HG03439 (cell line): ENCODE results near the gene CADM2.

ENCODE experiments used
- ATAC-seq: cut with Tn5 transposase; IDR thresholded peaks from one replicate; pipeline ENCODE4 v1.9.1; 2021; ENCODE audit warnings: mild to moderate bottlenecking, moderate library complexity; ENCODE audit not compliant: unreplicated experiment

Gene CADM2

DNA sequence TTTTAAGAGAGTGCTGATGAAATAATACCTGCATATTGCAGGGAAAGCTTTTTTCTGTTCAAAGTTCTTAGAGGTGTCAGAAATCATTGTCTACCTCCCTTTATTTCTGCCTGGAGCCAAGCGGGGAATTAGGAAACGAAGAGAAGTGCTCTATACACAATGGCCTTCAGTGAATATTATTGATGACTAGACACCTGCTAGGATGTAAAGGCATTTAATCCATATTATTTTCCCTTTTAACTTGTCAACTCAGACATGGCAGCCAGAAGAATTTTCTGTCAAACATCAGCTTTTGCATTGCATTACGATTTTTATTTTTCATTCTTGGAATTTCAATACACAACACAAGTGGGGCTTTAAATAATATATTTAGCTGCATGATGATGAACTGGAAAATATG lies 24.7 kb downstream of the CADM2 start:
- no peak for ATAC-seq

DNA sequence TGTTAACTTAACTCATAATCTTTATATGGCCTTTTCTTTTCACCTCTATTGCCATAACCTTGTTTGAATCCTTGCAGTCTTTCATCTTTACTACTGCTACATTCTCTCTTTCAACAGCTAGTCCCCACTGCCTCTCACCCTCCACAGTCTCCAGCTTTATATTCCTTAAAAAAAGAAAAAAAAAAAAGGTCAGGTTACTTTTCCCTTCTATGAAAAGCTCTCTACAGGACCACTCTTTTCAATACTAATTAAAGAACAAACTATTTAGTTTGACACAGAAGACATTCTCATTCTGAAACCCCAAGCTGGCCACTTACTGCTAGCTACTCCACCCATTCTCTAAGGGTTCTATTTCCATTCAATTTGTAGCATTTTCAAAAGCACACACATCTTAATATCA lies 25.6 kb downstream of the CADM2 start:
- ATAC-seq: no peak

DNA sequence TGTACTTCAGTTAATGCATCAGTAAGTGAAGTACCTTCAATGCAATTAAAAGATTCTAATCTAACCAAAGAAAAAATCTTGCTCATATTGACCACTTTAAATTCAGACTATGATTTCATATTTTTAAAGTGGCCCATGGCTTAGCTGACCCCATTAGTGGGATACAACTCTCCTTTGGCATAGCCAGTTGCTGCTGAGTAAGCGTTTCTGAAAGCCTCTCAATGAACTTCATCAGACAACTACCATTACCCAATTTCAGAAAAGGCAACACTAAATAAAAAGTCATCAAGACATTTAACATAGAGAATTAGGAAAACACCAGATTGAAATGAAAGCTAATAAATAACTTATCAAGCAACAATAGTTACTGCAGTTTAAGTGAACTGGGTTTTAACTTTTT lies 27.0 kb downstream of the CADM2 start:
- ATAC-seq: no peak

DNA sequence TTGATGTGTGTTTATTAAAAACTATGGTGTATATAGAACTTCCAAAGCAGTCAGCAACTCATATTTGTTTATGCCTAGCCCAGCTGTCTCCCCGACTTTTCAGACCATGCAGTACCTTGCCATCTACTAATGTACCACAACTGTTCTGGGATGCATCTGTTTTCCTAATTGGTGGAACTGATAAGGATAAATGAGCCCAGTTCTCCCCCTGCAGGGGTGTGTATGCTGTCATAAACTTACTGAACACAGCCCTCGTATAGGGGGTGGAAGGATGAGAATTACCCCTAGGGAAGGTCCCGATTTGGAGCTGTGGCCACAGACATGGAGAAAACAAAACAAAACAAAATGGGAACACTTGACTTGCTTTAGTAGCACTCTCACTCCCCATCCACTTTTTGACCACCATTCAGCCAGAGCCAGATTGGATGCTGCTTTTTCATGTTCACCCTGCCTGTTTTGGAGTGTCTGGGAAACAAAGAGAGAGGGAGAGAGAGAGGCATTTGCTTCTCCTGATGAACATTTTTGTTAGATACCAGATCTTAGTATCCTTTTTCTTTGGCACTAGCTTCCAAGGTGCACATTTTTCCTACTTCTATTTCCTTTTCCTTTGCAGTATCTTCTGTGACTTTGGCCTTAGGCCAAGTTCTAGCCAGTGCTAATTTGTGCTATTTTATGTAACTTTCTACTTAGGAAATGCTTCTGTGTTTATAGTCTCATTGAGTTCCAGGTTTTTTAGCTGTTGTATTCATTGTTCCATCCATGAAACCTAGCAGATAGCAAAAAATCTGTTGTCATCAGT lies 29.1 kb downstream of the CADM2 start:
- no peak for ATAC-seq

GRCh38 chr3:84989102-84989501 lies 30.3 kb downstream of the CADM2 start:
- ATAC-seq: no peak

DNA sequence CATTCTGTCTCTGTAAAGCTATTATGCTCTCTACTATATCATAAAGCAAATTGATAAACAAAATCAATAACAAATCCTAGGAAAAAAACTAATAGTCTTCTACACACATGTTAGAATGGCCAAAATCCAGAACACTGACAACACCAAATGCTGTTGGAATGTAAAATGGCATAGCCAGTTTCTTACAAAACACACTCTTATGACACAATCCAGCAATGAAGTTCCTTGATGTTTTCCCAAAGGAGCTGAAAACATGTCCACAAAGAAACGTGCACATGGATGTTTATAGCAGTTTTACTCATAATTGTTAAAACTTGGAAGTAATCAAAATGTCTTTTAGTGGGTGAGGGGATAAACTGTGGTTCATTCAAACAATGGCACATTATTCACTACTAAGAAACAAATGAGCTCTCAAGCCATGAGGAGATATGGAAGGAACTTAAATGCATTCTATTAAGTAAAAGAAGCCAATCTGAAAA lies 32.7 kb downstream of the CADM2 start:
- no peak for ATAC-seq

GRCh38 chr3:84993956-84994355 lies 35.2 kb downstream of the CADM2 start:
- no peak for ATAC-seq

- no peak for ATAC-seq
Observed at GRCh38 chr3:84998545-84998944, 39.8 kb downstream of the CADM2 start.

DNA sequence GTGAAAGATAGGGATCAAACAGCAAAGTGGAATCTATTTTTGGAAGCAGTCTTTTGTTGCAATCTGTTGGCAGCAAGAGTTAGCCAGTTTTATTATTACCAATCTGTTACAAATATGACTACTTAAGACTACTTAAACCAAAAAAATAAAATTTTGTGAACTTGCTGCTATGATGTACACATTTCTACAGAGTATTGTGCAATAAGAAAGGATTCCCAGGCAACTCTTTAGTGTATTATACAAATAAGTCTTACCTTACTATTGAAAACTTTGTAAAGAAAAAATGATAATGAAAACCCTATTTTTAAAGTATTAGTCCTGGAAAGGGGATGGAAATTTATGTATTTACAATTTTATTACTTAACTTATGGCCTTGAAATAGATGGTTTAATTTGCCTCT lies 44.7 kb downstream of the CADM2 start:
- ATAC-seq: no peak

- no peak for ATAC-seq
Observed at GRCh38 chr3:85004147-85004546, 45.4 kb downstream of the CADM2 start.

- no peak for ATAC-seq
Observed at GRCh38 chr3:85005946-85006345, 47.2 kb downstream of the CADM2 start.

- ATAC-seq: no peak
Observed at GRCh38 chr3:85007195-85008094, 48.7 kb downstream of the CADM2 start.

GRCh38 chr3:85020828-85021227 lies 62.0 kb downstream of the CADM2 start:
- no peak for ATAC-seq

GRCh38 chr3:85030052-85030451 lies 71.3 kb downstream of the CADM2 start:
- no peak for ATAC-seq

GRCh38 chr3:85037203-85037602 lies 78.4 kb downstream of the CADM2 start:
- ATAC-seq: no peak

- no peak for ATAC-seq
Observed at GRCh38 chr3:85041001-85041400, 82.2 kb downstream of the CADM2 start.

DNA sequence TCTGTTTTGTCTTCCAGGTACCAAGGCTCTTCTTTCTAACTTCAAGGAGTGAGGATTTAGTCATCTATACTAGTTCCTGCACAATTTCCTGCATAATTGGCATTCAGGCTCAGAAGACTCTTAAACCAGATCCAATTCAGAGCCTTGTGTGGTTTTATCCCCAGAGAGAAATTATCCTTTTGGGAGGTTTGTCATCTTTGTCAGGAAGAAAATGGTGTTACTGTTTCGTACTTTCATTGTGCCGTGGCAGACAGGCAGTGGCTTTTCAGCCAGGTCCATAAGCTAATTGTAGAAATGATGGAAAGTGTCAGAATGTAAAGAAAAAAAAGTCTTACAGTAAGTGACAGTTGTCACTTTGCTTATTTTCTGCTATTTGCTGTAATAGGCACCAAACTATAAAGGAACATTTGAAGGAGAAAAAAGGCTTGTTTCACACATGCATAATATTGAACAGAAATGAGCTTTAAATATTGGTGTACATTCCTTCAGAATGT lies 82.8 kb downstream of the CADM2 start:
- no peak for ATAC-seq

- no peak for ATAC-seq
Observed at GRCh38 chr3:85050821-85051220, 92.0 kb downstream of the CADM2 start.

GRCh38 chr3:85051786-85052185 lies 93.0 kb downstream of the CADM2 start:
- no peak for ATAC-seq

DNA sequence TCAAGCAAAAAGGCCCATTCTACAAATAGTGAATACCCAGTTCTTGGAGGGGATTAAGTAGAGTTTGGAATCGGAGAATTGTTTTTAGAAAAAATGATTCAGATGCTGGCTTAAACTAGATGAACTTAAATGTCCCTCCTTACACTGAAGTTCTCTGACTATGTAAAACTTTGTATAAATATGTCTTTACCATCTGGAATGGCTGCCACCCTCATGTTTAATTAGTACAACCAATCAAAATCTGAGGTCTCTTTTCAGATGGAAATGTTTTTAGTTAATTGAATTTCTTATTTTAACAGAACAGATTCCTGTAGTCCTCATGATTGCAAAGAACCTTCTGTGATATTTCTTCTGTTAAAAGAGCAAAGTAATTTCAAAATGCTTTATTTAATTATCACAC lies 94.8 kb downstream of the CADM2 start:
- ATAC-seq: no peak

DNA sequence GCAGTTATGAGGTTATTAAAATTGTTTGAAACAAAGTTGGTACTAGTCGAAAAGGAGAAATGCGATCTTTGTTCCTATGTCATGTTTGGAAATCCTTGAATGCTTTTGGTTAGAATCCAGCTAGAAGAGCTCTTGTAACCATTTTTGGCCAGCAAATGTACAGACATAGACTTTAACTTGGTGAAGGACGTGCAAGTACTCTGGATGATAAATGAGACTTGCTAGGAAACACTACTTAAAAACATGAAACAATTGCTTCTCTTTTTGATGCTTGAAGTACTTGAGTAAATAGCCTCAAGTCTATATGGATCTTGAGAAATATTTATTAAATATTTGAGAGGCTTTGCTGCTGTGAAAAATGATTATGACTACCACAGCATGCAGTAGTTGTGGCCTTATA lies 95.8 kb downstream of the CADM2 start:
- no peak for ATAC-seq

- ATAC-seq: no peak
Observed at GRCh38 chr3:85068911-85069310, 110.1 kb downstream of the CADM2 start.
